IMR-90 (cell line): ENCODE measurements around the gene TCEA2. TPM values are rescaled to one million over a fixed set of nuclear protein-coding genes. Genes with fewer than 3 reads are reported as not detected.

Source experiments
- ATAC-seq: fragments of 200-7000 bp; cut with Tn5 transposase; 2 replicates; pipeline ENCODE4 v1.9.1; 2020; ENCODE audit warnings: low read depth, mild to moderate bottlenecking, moderate library complexity
- BruUV-seq: library from RNA; stranded (reverse); fragments of 400-500 nt; replicated peaks from 2 replicates; lab custom pipeline; 2021; lab: Mats Ljungman, UMichigan
- CTCF ChIA-PET: fragments of 300-600 bp; formaldehyde crosslinking; extraction: SDS; loops from one replicate; lab custom pipeline; 2021; ENCODE audit warnings: antibody characterized with exemption; lab: Yijun Ruan, JAX
- POLR2A ChIA-PET: fragments of 300-600 bp; sonication (Branson Sonifier 250); formaldehyde crosslinking; loops from one replicate; lab custom pipeline; 2022; ENCODE audit warnings: antibody characterized with exemption; ENCODE audit not compliant: unreplicated experiment; lab: Charles Lee
- DNase-seq: peaks from one replicate; pipeline ENCODE4 v3.0.0; 2013
- H2AFZ ChIP-seq: replicated peaks from 2 replicates; pipeline ENCODE3; 2013; ENCODE audit warnings: low read length, mild to moderate bottlenecking; ENCODE audit not compliant: poor library complexity
- H2AK5ac ChIP-seq: 2 replicates; pipeline ENCODE4 v1.6.1; 2013; ENCODE audit warnings: low read depth, low read length, inconsistent platforms
- H2AK9ac ChIP-seq: replicated peaks from 2 replicates; pipeline ENCODE3; 2013; ENCODE audit warnings: mild to moderate bottlenecking, low read depth, low read length, moderate library complexity; ENCODE audit not compliant: poor library complexity
- H2BK120ac ChIP-seq: 2 replicates; pipeline ENCODE4 v1.6.1; 2013; ENCODE audit warnings: low read depth, low read length, inconsistent platforms
- H2BK15ac ChIP-seq: 3 replicates; pipeline ENCODE4 v1.6.1; 2013; ENCODE audit warnings: low read depth, low read length, inconsistent platforms
- H2BK20ac ChIP-seq: 2 replicates; pipeline ENCODE4 v1.6.1; 2013; ENCODE audit warnings: low read depth, mild to moderate bottlenecking, inconsistent platforms, low read length, moderate library complexity
- H2BK5ac ChIP-seq: 2 replicates; pipeline ENCODE4 v1.6.1; 2013; ENCODE audit warnings: mild to moderate bottlenecking, low read depth, low read length, inconsistent platforms; ENCODE audit not compliant: poor library complexity, severe bottlenecking
- H3K14ac ChIP-seq: replicated peaks from 2 replicates; pipeline ENCODE4 v1.6.1; 2013; ENCODE audit warnings: low read depth, low read length, inconsistent platforms
- H3K18ac ChIP-seq: 2 replicates; pipeline ENCODE4 v1.6.1; 2013; ENCODE audit warnings: low read depth, low read length, control low read depth
- H3K23ac ChIP-seq: 2 replicates; pipeline ENCODE4 v1.6.1; 2013; ENCODE audit warnings: low read depth, low read length, inconsistent platforms
- H3K27ac ChIP-seq: 2 replicates; pipeline ENCODE4 v1.5.1; 2013; ENCODE audit warnings: mild to moderate bottlenecking, control low read depth, low read length; ENCODE audit not compliant: insufficient read depth
- H3K27me3 ChIP-seq: 2 replicates; pipeline ENCODE4 v1.6.1; 2013; ENCODE audit warnings: low read length; ENCODE audit not compliant: control insufficient read depth, insufficient read depth
- H3K36me3 ChIP-seq: 2 replicates; pipeline ENCODE4 v1.6.1; 2013; ENCODE audit warnings: low read length, mixed read lengths; ENCODE audit not compliant: control insufficient read depth, insufficient read depth
- H3K4ac ChIP-seq: 2 replicates; pipeline ENCODE4 v1.6.1; 2013; ENCODE audit warnings: low read depth, low read length, inconsistent platforms
- H3K4me1 ChIP-seq: 2 replicates; pipeline ENCODE4 v1.6.1; 2013; ENCODE audit warnings: low read length, mixed read lengths; ENCODE audit not compliant: control insufficient read depth, insufficient read depth
- H3K4me2 ChIP-seq: 2 replicates; pipeline ENCODE4 v1.6.1; 2013; ENCODE audit warnings: low read depth, mild to moderate bottlenecking, control low read depth, low read length, moderate library complexity
- H3K4me3 ChIP-seq: 2 replicates; pipeline ENCODE4 v1.5.1; 2013; ENCODE audit warnings: low read depth, mild to moderate bottlenecking, control low read depth, low read length, moderate library complexity; ENCODE audit not compliant: insufficient read depth
- H3K56ac ChIP-seq: 2 replicates; pipeline ENCODE4 v1.6.1; 2013; ENCODE audit warnings: low read length, inconsistent platforms; ENCODE audit not compliant: insufficient read depth; ENCODE audit errors: extremely low read depth
- H3K79me1 ChIP-seq, 2 experiments: 2 replicates each; pipeline ENCODE4 v1.6.1; 2013; ENCODE audit warnings: low read length in 2 of 2, inconsistent platforms in 1 of 2, low read depth in 1 of 2
- H3K9ac ChIP-seq: 2 replicates; pipeline ENCODE4 v1.6.1; 2013; ENCODE audit warnings: low read depth, low read length, control low read depth
- H3K9me1 ChIP-seq: 2 replicates; pipeline ENCODE4 v1.6.1; 2013; ENCODE audit warnings: low read length, inconsistent platforms; ENCODE audit not compliant: insufficient read depth
- H3K9me3 ChIP-seq: 2 replicates; pipeline ENCODE4 v1.6.1; 2013; ENCODE audit warnings: low read length; ENCODE audit not compliant: control insufficient read depth, insufficient read depth
- H4K20me1 ChIP-seq: 2 replicates; pipeline ENCODE4 v1.6.1; 2013; ENCODE audit warnings: low read length, inconsistent platforms; ENCODE audit not compliant: insufficient read depth
- H4K5ac ChIP-seq: 2 replicates; pipeline ENCODE4 v1.6.1; 2013; ENCODE audit warnings: mild to moderate bottlenecking, low read depth, low read length, control low read depth
- H4K8ac ChIP-seq, 2 experiments: 2 replicates each; pipeline ENCODE4 v1.6.1; 2013; ENCODE audit warnings: low read depth in 2 of 2, low read length in 2 of 2, control low read depth in 1 of 2, inconsistent platforms in 1 of 2
- H4K91ac ChIP-seq: 2 replicates; pipeline ENCODE4 v1.6.1; 2013; ENCODE audit warnings: low read depth, low read length, inconsistent platforms; ENCODE audit not compliant: insufficient read depth
- BHLHE40 ChIP-seq: fragments of 150-350 bp; IDR thresholded peaks from 2 replicates; pipeline ENCODE4 v1.6.1; 2016; ENCODE audit warnings: mild to moderate bottlenecking, low read depth, low read length
- CEBPB ChIP-seq: IDR thresholded peaks from 2 replicates; pipeline ENCODE4 v1.6.1; 2012; ENCODE audit warnings: low read depth, low read length, improper control_type of control experiment
- CHD1 ChIP-seq: IDR thresholded peaks from 2 replicates; pipeline ENCODE4 v1.6.1; 2012; ENCODE audit warnings: low read depth, low read length, improper control_type of control experiment
- FOS ChIP-seq: fragments of 150-350 bp; IDR thresholded peaks from 2 replicates; pipeline ENCODE4 v1.6.1; 2016; ENCODE audit warnings: low read depth, low read length
- MAFK ChIP-seq: IDR thresholded peaks from 2 replicates; pipeline ENCODE4 v1.6.1; 2012; ENCODE audit warnings: low read depth, low read length, improper control_type of control experiment
- MXI1 ChIP-seq: IDR thresholded peaks from 2 replicates; pipeline ENCODE4 v1.6.1; 2012; ENCODE audit warnings: low read depth, mild to moderate bottlenecking, low read length, moderate library complexity, borderline replicate concordance
- POLR2A ChIP-seq: IDR thresholded peaks from 2 replicates; pipeline ENCODE4 v1.6.1; 2012; ENCODE audit warnings: mild to moderate bottlenecking, low read depth, low read length
- RAD21 ChIP-seq: IDR thresholded peaks from 2 replicates; pipeline ENCODE4 v1.6.1; 2012; ENCODE audit warnings: low read length, improper control_type of control experiment
- RCOR1 ChIP-seq: IDR thresholded peaks from 2 replicates; pipeline ENCODE4 v1.6.1; 2012; ENCODE audit warnings: mild to moderate bottlenecking, low read length, improper control_type of control experiment; ENCODE audit not compliant: insufficient replicate concordance
- SMC3 ChIP-seq: fragments of 150-350 bp; IDR thresholded peaks from 2 replicates; pipeline ENCODE4 v1.6.1; 2016; ENCODE audit warnings: low read depth, mild to moderate bottlenecking, antibody characterized with exemption, low read length, moderate library complexity
- WGBS, 2 experiments: methylation state at CpG; one replicate each; pipeline versions ENCODE4 v1.1.5 to v1.1.7; 2013; ENCODE audit warnings: missing lambda C conversion rate in 2 of 2; ENCODE audit not compliant: insufficient read length in 1 of 2; ENCODE audit errors: extremely low coverage in 2 of 2; 5-methylcytosine and 5-hydroxymethylcytosine counted together
- dilution Hi-C: fragments of 300-500 bp; cut with HindIII; formaldehyde crosslinking; loops from one replicate; pipeline ENCODE4 v1.14.3; 2018; ENCODE audit warnings: low sequenced_read_pairs; ENCODE audit not compliant: unreplicated experiment
- in situ Hi-C: fragments of 300-500 bp; cut with MboI; formaldehyde crosslinking; loops from 3 replicates; pipeline ENCODE4 v1.14.3; 2019; ENCODE audit warnings: low sequenced_read_pairs, inconsistent platforms, mixed read lengths
- intact Hi-C: fragments of 100-400 bp; cut with micrococcal nuclease; formaldehyde crosslinking; loops from 2 replicates; pipeline ENCODE4 v1.10.0; 2022
- polyA plus RNA-seq, 3 experiments: library from polyadenylated mRNA; depleted of rRNA; stranded (reverse); fragments of >200 nt; gene quantifications; 2 replicates each; pipeline ENCODE4 v1.2.3, GENCODE V29; 2012; ENCODE audit warnings: low replicate concordance in 1 of 3
- total RNA-seq: library from RNA; depleted of rRNA; stranded (reverse); fragments of >200 nt; gene quantifications from 2 replicates; pipeline ENCODE4 v1.2.3, GENCODE V29; 2012
- TF ChIP-seq, protein P1 (sequence below): conservative IDR thresholded peaks from 2 replicates; pipeline ENCODE4 v1.5.1; 2012; ENCODE audit warnings: mild to moderate bottlenecking, low read depth, low read length, improper control_type of control experiment

TCEA2 gene
- total and polyA plus RNA-seq, 2 of the 4 experiments (the other 2 are of a cell fraction) = 9.3 to 30.0 TPM

DNA sequence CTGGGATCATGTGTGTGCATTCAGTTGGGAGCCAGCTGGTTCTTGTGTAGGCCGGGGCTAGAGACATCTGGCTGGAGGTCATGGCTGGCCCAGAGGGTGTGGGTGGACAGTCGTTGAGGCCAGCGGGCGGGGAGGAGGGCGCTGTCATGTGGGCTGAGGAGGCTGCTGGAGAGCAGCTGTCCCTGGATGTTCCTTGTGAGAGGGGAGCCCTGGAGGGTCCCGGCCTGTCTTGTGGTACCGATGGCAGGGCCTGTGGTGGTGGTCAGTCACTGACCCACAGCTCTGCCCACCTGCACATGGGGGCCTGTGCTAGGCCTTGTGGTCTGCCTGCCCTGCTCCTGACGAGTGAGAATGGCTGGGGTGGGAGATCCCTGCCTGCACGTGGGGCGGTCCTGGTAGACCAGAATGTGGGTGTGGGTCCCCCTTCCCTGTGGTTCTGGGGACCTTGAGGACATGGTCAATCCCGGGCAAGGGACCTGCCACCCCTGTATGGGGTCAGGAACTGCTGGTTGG lies 29.0 kb upstream of the TCEA2 start:
- no peaks in the 10 kb centered on the region for H3K9me1 ChIP-seq
- H3K4me2 ChIP-seq = no peak overlapping the region
- DNase-seq = no peak
- CTCF ChIA-PET = no interaction called here
- no peak for ATAC-seq
- intact Hi-C loops (no loop called here), in situ Hi-C loops (no loop called here), dilution Hi-C loops (no loop called here)
- no peak overlapping the region for H4K5ac ChIP-seq
- no peak overlapping the region for H2BK20ac ChIP-seq
- no peak overlapping the region for H3K56ac ChIP-seq
- WGBS, 2 experiments = no CpG with 5 or more reads among the region's 11 CpGs
- no peak overlapping the region for H2BK5ac ChIP-seq
- no peak overlapping the region for H3K9ac ChIP-seq
- no TSS peak for BruUV-seq
- no peak overlapping the region for H3K4me3 ChIP-seq
- no peak overlapping the region for H3K27ac ChIP-seq
- no peak overlapping the region for H3K4ac ChIP-seq
- H3K79me1 ChIP-seq = no peaks in the 10 kb centered on the region
- H4K20me1 ChIP-seq = peaks cover 5% of the 10 kb centered on the region; the same call in 1 of the 2 replicates
- POLR2A ChIA-PET = no interaction called here
- peaks cover 36% of the 10 kb centered on the region for H3K36me3 ChIP-seq
- no peak overlapping the region for H2AK9ac ChIP-seq
- TF ChIP-seq SMC3 (no peak), CEBPB (no peak), POLR2A (no peak), MAFK (no peak), RAD21 (no peak), CHD1 (no peak), MXI1 (no peak), BHLHE40 (no peak), RCOR1 (no peak), FOS (no peak)
- TF ChIP-seq, protein P1, sequence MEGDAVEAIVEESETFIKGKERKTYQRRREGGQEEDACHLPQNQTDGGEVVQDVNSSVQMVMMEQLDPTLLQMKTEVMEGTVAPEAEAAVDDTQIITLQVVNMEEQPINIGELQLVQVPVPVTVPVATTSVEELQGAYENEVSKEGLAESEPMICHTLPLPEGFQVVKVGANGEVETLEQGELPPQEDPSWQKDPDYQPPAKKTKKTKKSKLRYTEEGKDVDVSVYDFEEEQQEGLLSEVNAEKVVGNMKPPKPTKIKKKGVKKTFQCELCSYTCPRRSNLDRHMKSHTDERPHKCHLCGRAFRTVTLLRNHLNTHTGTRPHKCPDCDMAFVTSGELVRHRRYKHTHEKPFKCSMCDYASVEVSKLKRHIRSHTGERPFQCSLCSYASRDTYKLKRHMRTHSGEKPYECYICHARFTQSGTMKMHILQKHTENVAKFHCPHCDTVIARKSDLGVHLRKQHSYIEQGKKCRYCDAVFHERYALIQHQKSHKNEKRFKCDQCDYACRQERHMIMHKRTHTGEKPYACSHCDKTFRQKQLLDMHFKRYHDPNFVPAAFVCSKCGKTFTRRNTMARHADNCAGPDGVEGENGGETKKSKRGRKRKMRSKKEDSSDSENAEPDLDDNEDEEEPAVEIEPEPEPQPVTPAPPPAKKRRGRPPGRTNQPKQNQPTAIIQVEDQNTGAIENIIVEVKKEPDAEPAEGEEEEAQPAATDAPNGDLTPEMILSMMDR = no peak
- H2BK120ac ChIP-seq = no peak overlapping the region
- H3K4me1 ChIP-seq = peaks cover 4% of the 10 kb centered on the region; the same call in 1 of the 2 replicates
- H3K14ac ChIP-seq = no peak overlapping the region
- H3K9me3 ChIP-seq = no peaks in the 10 kb centered on the region
- H4K91ac ChIP-seq = no peak overlapping the region
- H3K27me3 ChIP-seq = peaks cover 10% of the 10 kb centered on the region; the same call in 1 of the 2 replicates
- H2AFZ ChIP-seq = no peak overlapping the region
- H2AK5ac ChIP-seq = no peak overlapping the region
- H3K23ac ChIP-seq = no peak overlapping the region
- no peak overlapping the region for H2BK15ac ChIP-seq
- H4K8ac ChIP-seq = no peak overlapping the region
- H3K18ac ChIP-seq = no peak overlapping the region
